AG04450 (cell line): ENCODE measurements around the gene KCNQ4. TPM values are rescaled to one million over a fixed set of nuclear protein-coding genes. Genes with fewer than 3 reads are reported as not detected.

Experiments used
- CTCF ChIA-PET: fragments of 300-600, 350-600 bp; formaldehyde crosslinking; extraction: SDS; loops from one replicate; lab custom pipeline; 2022; ENCODE audit warnings: antibody characterized with exemption, inconsistent platforms; lab: Charles Lee
- POLR2A ChIA-PET: fragments of 350-600 bp; formaldehyde crosslinking; extraction: SDS; loops from one replicate; lab custom pipeline; 2021; ENCODE audit warnings: antibody characterized with exemption, inconsistent platforms; lab: Yijun Ruan, JAX
- DNase-seq: peaks from one replicate; pipeline ENCODE4 v3.0.0-alpha.2; 2011; ENCODE audit warnings: low read depth, low spot score
- H3K27ac ChIP-seq: one replicate; pipeline ENCODE4 v1.5.1; 2012; ENCODE audit warnings: low read depth, low read length, control low read depth
- H3K27me3 ChIP-seq: one replicate; pipeline ENCODE4 v1.6.0; 2012; ENCODE audit warnings: low read length; ENCODE audit not compliant: control insufficient read depth, insufficient read depth
- H3K4me3 ChIP-seq: 2 replicates; pipeline ENCODE4 v1.5.1; 2011; ENCODE audit warnings: mild to moderate bottlenecking, low read depth, low read length, control low read depth
- H3K9me3 ChIP-seq: 2 replicates; pipeline ENCODE4 v1.5.1; 2012; ENCODE audit warnings: low read length; ENCODE audit not compliant: control insufficient read depth, insufficient read depth
- CTCF ChIP-seq: IDR thresholded peaks from 2 replicates; pipeline ENCODE4 v1.5.1; 2011; ENCODE audit warnings: low read depth, low read length, control low read depth, inconsistent platforms
- polyA plus RNA-seq: library from polyadenylated mRNA; depleted of rRNA; stranded (reverse); fragments of >200 nt; gene quantifications from 2 replicates; pipeline ENCODE4 v1.2.3, GENCODE V29; 2011

Gene KCNQ4
- polyA plus RNA-seq, 1 experiment = not detected

GRCh38 chr1:40860706-40861223 lies 77.2 kb downstream of the KCNQ4 start:
- no peak for TF ChIP-seq CTCF
- CTCF ChIA-PET = interaction anchor here (5.3 to 17.4 kb wide), 2 partner anchors 11 to 91 kb away, joined by 35 to 442 read pairs; no protein-coding TSS in a partner anchor
- peak overlapping the region; percentile 64 for H3K4me3 ChIP-seq
- H3K27ac ChIP-seq = no peak overlapping the region
- POLR2A ChIA-PET = interaction anchor here (0.6 kb wide), 1 partner anchor 92 kb away, joined by 3 read pairs; no protein-coding TSS in a partner anchor
- no peak for DNase-seq
- H3K9me3 ChIP-seq = no peaks in the 10 kb centered on the region
- H3K27me3 ChIP-seq = peaks cover 9% of the 10 kb centered on the region

- Histone ChIP-seq H3K27me3 (peaks cover 9% of the 10 kb centered on the region), H3K9me3 (no peaks in the 10 kb centered on the region), H3K27ac (no peak overlapping the region), H3K4me3 (peak overlapping the region; percentile 64)
- no peak for TF ChIP-seq CTCF
- ChIA-PET POLR2A (interaction anchor here (1.0 to 1.3 kb wide), 2 partner anchors 76 to 87 kb away, joined by 3 to 9 read pairs; no protein-coding TSS in a partner anchor), CTCF (interaction anchor here (1.2 to 17.4 kb wide), 4 partner anchors 8 to 91 kb away, joined by 3 to 442 read pairs (median 20); no protein-coding TSS in a partner anchor)
- no peak for DNase-seq
Measured at GRCh38 chr1:40861224-40862003, 77.8 kb downstream of the KCNQ4 start.

- ChIA-PET POLR2A (interaction anchor here (0.6 to 1.3 kb wide), 7 partner anchors 9 to 102 kb away, joined by 3 to 9 read pairs (median 4); no protein-coding TSS in a partner anchor), CTCF (interaction anchor here (1.1 to 17.4 kb wide), 5 partner anchors 9 to 90 kb away, joined by 3 to 442 read pairs (median 4); no protein-coding TSS in a partner anchor)
- TF ChIP-seq CTCF = peak; percentile 28
- DNase-seq = peak; percentile 74
- H3K27ac ChIP-seq = no peak within 1 kb of the TSS
- peaks cover 9% of the 10 kb centered on the region for H3K27me3 ChIP-seq
- H3K4me3 ChIP-seq = peak within 1 kb of the TSS; percentile 64
- no peaks in the 10 kb centered on the region for H3K9me3 ChIP-seq
Measured at GRCh38 chr1:40862008-40862863, 78.6 kb downstream of the KCNQ4 start, which contains the start of gene CITED4. CITED4 (minus strand) TSS chr1:40862363; CDS start chr1:40862127, 236 bp downstream.

GRCh38 chr1:40868051-40868723 lies 84.6 kb downstream of the KCNQ4 start:
- no peaks in the 10 kb centered on the region for H3K27me3 ChIP-seq
- ChIA-PET CTCF (interaction anchor here (1.0 to 4.4 kb wide), 4 partner anchors 18 to 84 kb away, joined by 3 to 27 read pairs (median 3); no protein-coding TSS in a partner anchor), POLR2A (interaction anchor here (0.7 kb wide), 1 partner anchor 62 kb away, joined by 8 read pairs; no protein-coding TSS in a partner anchor)
- H3K9me3 ChIP-seq = no peaks in the 10 kb centered on the region; the same call in 1 of the 2 replicates
- DNase-seq = no peak
- TF ChIP-seq CTCF = no peak
- no peak overlapping the region for H3K27ac ChIP-seq
- no peak overlapping the region for H3K4me3 ChIP-seq
